GM19395 (cell line): Measurements from ENCODE around the gene PROK2.

Experiments
- ATAC-seq: cut with Tn5 transposase; IDR thresholded peaks from one replicate; pipeline ENCODE4 v1.9.1; 2021; ENCODE audit warnings: mild to moderate bottlenecking, moderate library complexity; ENCODE audit not compliant: unreplicated experiment

Gene PROK2, protein sequence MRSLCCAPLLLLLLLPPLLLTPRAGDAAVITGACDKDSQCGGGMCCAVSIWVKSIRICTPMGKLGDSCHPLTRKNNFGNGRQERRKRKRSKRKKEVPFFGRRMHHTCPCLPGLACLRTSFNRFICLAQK

GRCh38 chr3:71784914-71785531, at the start of gene PROK2:
Gene PROK2, minus strand, starts transcription at chr3:71785148. Its CDS starts 96 bp downstream, at chr3:71785052.
- no peak for ATAC-seq

- ATAC-seq, result no peak
Measured at GRCh38 chr3:71831599-71831998, 46.7 kb upstream of the PROK2 start.

GRCh38 chr3:71825551-71826283, 40.8 kb upstream of the PROK2 start:
- no peak for ATAC-seq

GRCh38 chr3:71821116-71821515, 36.2 kb upstream of the PROK2 start:
- ATAC-seq, result no peak

DNA sequence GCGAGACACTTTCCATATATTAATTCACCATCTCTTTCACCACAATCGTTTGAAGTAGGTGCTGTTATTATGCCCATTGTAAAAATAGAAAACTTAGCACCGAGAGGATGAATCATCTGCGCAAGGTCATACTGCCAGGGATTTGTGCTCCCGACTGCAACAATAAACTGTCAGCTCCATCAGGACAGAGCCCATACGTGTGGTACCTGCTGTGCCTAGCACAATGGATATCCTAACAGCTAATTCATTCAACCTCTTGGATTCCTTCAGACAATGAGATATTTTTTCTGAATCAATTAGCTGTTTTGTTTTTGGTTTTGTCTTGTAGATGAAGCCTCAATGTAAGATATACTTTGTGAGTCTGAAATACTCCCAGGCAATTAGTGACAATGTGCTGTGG, 32.3 kb upstream of the PROK2 start:
- no peak for ATAC-seq

- no peak for ATAC-seq
Measured at GRCh38 chr3:71816767-71817156, 31.8 kb upstream of the PROK2 start.

GRCh38 chr3:71815340-71816067, 30.6 kb upstream of the PROK2 start:
- no peak for ATAC-seq

- no peak for ATAC-seq
Measured at GRCh38 chr3:71813704-71814103, 28.8 kb upstream of the PROK2 start.

DNA sequence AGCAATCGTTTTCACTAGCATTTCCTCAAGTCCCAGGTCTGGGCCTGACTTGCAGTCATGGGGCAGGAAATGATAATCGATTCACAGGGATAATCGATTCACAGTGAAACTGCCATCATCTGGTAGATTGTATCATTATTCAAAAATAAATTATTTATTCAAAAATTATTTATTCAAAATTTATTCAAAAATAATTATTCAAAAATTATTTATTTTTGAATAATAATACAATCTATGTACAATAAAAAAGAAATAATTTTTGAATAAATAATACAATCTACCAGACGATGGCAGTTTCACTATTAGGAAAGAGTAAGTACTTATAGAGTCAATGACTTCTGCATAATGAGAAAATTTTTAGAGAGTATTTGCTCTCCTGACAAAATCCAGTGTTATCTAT, 28.1 kb upstream of the PROK2 start:
- ATAC-seq, result no peak

DNA sequence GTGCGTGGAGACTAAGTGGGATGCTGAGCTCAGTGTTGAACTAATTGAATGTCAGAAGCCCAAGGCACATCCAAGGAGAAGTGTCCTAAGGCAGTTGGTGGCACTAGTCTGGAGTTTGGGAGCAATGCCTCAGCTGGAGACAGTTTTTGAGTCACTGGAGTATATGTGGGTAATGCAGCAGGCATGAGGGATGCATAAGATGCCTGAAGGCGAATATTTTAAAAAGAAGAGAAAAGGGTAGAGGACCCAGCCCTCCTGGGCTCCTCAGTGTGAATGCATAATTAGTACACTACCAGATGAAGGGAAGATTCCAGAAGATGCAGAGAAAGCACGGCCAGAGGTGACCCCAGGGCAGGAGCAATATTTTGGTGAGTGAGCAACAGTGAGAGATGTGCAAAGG, 25.1 kb upstream of the PROK2 start:
- no peak for ATAC-seq

GRCh38 chr3:71809321-71810026, 24.5 kb upstream of the PROK2 start:
- ATAC-seq, result no peak

DNA sequence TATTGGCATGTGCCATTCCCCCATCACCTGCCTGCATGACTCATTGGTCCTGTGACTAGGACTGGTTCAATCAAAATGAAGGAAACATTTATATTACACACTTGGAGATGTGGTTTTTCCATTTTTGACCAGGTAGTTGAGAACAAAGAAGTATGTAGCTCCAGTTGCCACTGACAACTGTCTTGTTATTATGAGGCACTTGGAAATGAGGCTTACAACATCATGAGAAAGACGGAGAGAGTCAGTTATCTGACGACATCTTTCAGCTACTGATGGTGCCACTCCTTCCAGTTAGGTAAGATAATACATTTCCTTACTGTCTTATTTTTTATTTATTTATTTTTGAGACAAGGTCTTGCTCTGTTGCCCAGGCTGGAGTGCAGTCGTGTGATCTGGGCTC, 21.8 kb upstream of the PROK2 start:
- no peak for ATAC-seq

- ATAC-seq, result no peak
Measured at GRCh38 chr3:71805691-71806090, 20.7 kb upstream of the PROK2 start.

GRCh38 chr3:71805199-71805598, 20.3 kb upstream of the PROK2 start:
- ATAC-seq, result no peak

- ATAC-seq, result no peak
Measured at GRCh38 chr3:71803248-71803647, 18.3 kb upstream of the PROK2 start.

DNA sequence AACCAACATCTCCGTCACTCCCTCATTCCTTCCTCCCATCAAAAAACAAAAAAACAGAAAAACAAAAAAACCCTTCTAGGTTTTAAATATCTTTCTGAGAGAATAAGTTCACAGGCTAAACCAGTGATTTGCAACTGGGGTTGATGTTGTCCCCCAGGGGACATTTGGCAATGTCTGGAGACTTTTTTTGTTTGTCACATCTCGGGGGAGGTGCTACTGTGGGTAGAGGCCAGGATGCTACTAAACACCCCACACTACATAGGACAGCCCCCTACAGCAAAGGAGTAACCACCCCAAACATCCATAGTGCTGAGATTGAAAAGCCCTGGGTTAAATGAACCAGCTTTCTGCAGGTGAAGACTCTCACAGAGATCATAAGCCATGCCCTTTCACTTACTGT, 17.0 kb upstream of the PROK2 start:
- no peak for ATAC-seq

DNA sequence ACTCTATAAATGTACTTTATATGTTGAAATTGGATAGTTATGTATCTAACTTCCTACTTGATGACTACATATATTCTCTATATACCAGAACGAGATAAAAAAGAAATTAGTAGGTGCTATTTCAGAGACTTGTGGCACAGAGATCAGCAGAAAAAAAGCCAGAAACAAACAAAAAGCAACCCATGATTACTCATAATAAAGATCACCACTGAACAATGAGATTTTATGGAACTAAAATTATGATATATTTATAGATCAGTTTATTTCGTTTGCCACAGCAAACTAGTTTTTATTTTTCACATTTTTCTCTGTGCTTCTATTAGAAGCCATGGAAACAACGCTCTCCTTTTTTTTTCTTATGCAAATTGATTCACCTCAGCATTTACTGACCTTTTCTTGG, 15.1 kb upstream of the PROK2 start:
- ATAC-seq, result no peak

GRCh38 chr3:71797455-71797854, 12.5 kb upstream of the PROK2 start:
- no peak for ATAC-seq

DNA sequence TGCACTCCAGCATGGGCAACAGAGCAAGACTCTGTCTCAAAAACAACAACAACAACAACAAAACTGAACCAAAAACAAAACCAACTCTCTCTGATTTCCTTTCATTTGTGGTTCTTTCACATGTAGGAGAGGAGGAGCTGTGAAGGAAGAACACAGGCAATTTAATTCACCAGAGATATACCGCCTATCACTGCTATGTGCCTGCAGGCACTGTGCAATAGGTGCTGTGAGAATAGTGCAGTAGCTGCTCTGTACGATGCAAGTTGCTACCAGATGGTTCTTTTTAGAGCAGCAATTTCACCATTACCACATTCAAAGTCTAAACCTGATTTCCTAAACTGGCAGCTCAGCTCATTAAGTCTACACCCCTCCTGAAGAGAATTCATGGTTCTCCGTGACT, 11.3 kb upstream of the PROK2 start:
- no peak for ATAC-seq

- no peak for ATAC-seq
Measured at GRCh38 chr3:71791634-71792033, 6.7 kb upstream of the PROK2 start.

DNA sequence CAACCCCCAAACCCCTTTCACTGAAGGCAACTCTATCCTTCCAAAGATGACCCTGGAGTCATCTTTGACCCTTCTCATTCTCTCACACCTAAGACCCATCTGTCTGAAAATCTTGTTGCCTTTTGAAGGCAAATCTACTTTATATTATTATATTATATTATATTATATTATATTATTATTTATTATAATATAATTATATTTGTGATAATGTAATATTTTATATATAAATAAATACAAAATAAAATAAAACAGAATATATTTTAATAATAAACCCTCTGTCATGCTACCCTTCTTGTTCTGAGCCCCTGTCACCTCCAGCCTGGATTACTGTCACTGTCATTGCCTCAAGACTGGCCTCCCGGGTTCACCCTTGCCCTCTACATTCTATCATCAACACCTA, 5.0 kb upstream of the PROK2 start:
- no peak for ATAC-seq
